Measurements from ENCODE around the gene RHEBL1.

GRCh38 chr12:49059045-49059298, 10.8 kb downstream of the RHEBL1 start:
- TF ChIP-seq CTCF (IDR thresholded peaks at IDR 0.05 in 8 of 11, conservative IDR thresholded peaks at IDR 0.05 in 3 of 11) (no peak), POLR2AphosphoS5 (IDR thresholded peaks at IDR 0.05) (no peak)
